ENCODE measurements around the gene CRHR1.

DNA sequence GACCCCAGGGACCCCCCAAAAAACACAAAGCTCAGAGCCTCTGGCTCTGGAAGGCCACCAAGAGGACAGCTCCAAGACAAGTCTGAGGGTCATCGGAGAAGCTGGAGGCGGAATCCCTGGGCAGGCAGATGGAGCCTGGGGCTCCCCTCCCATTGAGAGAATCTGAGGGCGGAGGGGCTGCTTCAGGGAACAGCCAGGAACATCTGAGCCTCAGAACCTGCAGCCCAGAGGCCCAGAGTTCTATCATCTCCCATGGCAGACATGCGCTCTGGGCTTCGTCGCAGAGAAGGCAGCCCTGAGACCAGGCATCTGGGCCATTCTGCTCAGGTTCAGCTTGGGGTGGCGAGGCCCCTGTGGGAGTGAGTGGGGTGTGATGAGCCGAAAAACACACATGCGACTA is 53.5 kb downstream of the CRHR1 start:
- TF ChIP-seq EZH2 (IDR thresholded peaks at IDR 0.05; ENCODE audit: borderline replicate concordance, low read length): no peak
- TF ChIP-seq, protein P1, sequence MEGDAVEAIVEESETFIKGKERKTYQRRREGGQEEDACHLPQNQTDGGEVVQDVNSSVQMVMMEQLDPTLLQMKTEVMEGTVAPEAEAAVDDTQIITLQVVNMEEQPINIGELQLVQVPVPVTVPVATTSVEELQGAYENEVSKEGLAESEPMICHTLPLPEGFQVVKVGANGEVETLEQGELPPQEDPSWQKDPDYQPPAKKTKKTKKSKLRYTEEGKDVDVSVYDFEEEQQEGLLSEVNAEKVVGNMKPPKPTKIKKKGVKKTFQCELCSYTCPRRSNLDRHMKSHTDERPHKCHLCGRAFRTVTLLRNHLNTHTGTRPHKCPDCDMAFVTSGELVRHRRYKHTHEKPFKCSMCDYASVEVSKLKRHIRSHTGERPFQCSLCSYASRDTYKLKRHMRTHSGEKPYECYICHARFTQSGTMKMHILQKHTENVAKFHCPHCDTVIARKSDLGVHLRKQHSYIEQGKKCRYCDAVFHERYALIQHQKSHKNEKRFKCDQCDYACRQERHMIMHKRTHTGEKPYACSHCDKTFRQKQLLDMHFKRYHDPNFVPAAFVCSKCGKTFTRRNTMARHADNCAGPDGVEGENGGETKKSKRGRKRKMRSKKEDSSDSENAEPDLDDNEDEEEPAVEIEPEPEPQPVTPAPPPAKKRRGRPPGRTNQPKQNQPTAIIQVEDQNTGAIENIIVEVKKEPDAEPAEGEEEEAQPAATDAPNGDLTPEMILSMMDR (conservative IDR thresholded peaks at IDR 0.05 in 1 of 2, IDR thresholded peaks at IDR 0.05 in 1 of 2; ENCODE audit: extremely low read depth in 1 of 2, insufficient read depth in 1 of 2, low read depth in 1 of 2, low read length in 2 of 2): no peak

All from mammary epithelial cell (primary cell).